Measurements from ENCODE around the gene CPSF2.
A peak's percentile ranks its signal among the peaks of the same experiment; 100 is the strongest.

GRCh38 chr14:92135269-92135668 is 13.5 kb downstream of the CPSF2 start:
- no peak for TF ChIP-seq EZH2 (IDR thresholded peaks at IDR 0.05; ENCODE audit: borderline replicate concordance, low read depth, low read length, poor library complexity, severe bottlenecking)
- peak; percentile 57 for TF ChIP-seq CTCF (conservative IDR thresholded peaks at IDR 0.05; ENCODE audit: low read depth, low read length)
